Measurements from ENCODE around the gene NECAP2. TPM values are rescaled to one million over a fixed set of nuclear protein-coding genes. Genes with fewer than 3 reads are reported as not detected.

The NECAP2 gene, protein sequence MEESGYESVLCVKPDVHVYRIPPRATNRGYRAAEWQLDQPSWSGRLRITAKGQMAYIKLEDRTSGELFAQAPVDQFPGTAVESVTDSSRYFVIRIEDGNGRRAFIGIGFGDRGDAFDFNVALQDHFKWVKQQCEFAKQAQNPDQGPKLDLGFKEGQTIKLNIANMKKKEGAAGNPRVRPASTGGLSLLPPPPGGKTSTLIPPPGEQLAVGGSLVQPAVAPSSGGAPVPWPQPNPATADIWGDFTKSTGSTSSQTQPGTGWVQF
- 52.9 TPM for total RNA-seq

DNA sequence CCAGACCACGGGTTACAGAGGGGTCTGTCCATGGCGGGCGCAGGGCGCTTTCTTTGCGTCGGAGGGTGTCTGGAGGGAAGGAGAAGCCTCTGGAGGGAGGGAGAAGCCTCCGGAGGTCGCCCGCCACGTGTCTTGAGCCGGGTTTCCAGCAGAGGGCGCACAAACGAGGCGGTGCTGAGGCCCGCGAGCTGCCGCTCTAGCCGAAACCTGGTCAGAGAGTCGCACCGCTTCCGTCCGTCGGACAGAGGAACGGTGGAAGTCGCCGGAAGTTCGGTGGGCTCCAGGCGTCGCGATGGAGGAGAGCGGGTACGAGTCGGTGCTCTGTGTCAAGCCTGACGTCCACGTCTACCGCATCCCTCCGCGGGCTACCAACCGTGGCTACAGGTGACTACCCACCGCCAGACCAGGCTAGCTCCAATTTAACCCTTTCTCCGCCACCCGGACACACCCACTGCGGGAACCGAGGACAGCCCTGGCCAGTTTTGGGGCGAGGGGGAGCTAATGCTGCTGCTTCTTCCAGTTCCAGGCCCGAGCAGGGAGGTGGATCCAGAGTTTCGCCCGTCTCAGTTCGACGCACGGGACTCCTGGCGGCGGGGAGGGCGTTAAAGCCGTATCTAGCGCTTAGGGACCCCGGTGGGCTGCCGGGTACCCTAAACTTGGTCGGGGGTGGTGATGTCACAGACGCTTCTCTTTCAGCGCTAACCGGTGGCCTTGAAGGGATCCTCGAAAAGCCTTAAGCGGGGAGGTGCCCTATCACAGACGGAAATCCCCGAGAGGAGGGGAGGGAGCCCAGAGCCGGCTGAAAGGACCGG is at the start of gene NECAP2:
Gene NECAP2, plus strand, starts transcription at position 255 of the 812 bp plus-strand sequence. Its CDS starts 38 bp downstream, at position 293.
- DNase-seq (ENCODE audit: low spot score) (peak; percentile 97), ATAC-seq (peak; percentile 97)
- intact Hi-C loops (cut with DNase I) = no loop called here

DNA sequence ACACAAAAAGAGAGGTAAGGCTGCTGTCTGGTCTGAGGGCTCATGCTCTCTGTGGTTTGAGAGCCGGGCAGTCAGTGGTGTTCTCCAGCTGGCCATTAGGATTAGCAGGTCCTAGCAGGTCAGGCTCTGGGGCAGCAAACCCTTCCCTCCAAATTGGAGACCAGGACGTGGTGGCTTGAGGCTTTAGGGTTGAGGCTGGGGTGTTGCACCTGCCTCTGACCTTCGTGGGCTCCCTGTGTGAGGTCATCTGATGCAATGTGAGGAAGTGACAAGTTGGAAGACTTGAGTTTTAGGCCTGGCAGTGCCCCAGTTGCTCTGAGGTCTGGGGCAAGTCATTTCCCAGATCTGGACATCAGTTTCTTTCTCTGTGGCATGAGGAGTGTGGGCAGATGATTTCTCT is 49.1 kb upstream of the NECAP2 start:
- intact Hi-C loops (cut with DNase I) = no loop called here
- ATAC-seq (no peak), DNase-seq (ENCODE audit: low spot score) (no peak)

DNA sequence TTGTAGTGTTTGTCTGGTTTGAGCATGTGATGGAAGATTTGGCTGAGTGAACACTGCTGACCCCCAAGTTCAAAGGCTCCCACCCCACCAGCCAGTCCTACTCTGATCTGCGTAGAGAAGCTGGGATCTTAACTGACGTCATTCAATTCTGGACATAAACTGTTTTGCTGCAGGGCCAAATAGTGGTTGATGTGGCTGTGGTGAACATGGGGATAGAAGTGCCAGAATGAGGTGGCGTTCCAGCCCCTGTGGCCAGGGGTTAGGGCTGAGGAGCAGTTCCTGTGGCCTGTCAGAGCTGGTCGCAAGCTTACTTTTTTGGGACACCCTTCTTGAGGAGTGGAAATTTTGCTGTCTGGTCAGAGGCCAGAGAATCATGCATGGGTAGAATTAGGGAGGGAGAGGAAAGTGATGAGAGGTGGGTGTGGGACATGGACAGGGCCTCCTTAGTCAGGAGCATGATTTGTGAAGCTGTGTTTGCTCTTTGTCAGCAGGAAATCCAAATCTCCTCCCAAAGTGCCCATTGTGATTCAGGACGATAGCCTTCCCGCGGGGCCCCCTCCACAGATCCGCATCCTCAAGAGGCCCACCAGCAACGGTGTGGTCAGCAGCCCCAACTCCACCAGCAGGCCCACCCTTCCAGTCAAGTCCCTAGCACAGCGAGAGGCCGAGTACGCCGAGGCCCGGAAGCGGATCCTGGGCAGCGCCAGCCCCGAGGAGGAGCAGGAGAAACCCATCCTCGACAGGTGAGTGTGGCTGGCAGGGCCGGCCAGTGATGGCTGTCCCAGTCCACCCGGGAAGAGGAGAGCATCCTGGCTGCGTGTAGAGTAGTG is 47.6 kb upstream of the NECAP2 start:
- intact Hi-C loops (cut with DNase I) = no loop called here
- no peak for DNase-seq (ENCODE audit: low spot score)
- peak; percentile 23 for ATAC-seq

DNA sequence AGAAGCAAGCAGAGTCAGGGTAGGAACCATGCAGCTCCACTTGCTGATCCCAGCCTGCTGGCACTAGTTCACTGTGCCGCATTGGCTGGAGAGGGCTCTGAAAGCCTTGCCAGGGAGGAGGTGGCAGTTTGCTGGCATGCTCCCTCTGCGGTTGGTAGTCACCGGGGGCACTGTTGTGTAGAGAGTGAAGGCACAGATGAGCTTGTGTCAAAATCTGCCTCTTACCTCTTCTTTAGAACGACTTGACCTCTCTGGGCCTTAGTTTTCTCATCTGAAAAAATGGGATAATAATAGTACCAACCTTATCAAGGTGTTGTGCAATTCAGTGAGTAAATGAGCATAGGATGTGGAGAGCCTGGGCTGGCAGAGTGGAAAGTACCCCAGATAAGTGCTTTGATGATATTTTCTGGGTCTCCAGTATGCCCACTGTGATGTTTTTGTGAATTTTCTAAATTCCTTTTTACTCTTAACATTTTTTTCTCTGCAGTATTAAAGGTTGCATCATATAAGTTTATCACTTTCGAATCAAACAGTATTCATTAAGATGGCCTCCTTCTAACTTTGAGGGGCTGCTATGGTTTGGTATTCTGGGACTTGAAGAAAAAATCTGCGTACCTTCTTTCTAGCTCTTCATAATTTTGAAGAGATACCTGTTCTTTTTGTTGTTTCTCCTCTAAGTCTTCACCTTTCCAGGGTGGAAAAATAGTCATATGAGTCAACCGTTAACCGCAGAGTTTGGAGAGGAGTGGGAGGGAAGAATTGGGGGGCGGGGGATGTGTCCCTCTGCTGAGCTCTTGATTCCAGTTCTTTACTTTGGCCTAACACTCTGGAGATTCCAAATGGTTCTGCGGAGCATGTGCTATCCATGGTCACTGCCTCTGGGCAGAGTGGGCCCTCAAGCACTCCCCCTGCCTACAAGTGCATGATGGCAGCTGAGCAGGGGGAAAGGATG is 46.7 kb upstream of the NECAP2 start:
- intact Hi-C loops (cut with DNase I) = no loop called here
- DNase-seq (ENCODE audit: low spot score) = no peak
- ATAC-seq = no peak

DNA sequence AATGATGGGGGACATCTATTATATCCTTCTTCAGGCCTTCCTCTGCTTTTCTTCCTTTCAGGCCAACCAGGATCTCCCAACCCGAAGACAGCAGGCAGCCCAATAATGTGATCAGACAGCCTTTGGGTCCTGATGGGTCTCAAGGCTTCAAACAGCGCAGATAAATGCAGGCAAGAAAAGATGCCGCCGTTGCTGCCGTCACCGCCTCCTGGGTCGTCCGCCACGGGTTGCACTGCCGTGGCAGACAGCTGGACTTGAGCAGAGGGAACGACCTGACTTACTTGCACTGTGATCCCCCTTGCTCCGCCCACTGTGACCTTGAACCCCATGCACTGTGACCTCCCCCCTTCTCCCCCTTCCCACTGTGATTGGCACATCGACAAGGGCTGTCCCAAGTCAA is 45.5 kb upstream of the NECAP2 start:
- intact Hi-C loops (cut with DNase I) = no loop called here
- ATAC-seq (no peak), DNase-seq (ENCODE audit: low spot score) (no peak)

DNA sequence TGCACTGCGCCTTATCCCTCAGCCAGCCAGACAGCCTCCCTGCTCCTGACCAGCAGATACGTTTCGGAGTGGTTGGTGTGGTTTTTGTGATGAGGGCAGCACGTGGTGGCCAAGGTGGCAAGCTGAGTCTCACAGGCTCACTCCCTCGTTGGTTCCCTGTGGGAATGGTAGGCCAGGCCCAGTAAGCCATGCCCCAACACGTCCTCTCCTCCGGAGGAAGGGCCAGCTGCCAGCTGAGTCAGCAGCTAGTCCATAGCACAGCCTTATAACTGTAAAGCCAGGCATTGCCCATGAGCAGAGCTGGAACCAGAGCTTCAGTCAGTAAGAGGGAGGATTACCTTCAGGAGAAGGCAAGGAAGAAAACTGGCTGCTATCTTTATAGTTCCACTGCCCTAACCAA is 43.9 kb upstream of the NECAP2 start:
- ATAC-seq = peak; percentile 27
- DNase-seq (ENCODE audit: low spot score) = peak; percentile 64

DNA sequence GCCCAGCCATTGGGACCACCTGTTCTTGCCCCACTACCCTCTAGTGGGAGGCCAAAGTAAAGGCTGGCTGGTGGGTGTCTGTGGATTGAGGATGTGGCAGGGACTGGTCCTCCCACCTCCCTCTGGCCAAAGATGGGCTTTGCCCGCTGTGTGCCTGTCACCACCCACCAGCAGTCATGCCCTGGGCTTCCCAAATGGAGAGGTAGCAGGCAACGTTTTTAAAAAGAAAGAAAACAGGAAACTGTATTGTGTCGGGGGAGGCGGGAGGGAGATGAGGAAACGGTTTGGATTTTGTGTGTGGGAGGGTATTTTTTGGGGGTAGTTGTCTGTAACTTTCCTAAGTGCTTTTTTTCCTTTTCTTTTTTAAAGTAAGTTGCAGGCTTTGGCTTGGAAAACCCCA is 43.4 kb upstream of the NECAP2 start:
- no peak for DNase-seq (ENCODE audit: low spot score)
- intact Hi-C loops (cut with DNase I) = no loop called here
- no peak for ATAC-seq

More for the DNA sequence above, 43.9 kb upstream of the NECAP2 start:
- intact Hi-C loops (cut with DNase I) = no loop called here

DNA sequence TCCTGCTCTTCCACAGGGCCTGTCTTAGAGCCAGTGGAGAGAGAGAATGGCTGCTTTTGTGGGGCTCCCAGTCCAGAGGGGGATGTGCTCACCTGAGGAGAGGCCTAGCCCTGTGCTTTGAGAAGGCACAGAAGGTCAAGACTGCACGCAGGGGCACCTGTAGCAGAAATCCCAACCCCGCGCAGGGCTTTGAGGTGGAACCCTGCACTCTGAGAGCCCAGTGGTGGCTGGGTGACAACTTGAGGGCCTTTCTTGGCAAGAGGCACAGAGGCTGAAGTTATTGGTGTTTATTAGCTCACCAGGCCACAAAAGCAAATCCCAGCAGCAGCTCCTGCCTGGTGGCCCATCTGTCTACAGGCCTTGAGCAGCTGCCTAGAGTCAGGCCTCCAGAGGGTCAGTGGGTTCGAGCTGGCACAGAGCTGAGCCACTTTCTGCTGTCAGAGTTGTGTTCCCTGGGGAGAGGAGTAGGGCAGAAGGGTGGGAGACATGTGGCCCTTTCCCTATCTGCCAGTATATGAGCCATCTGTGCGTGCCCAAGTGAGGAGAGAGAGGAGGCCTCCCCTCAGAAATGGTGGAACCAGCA is 42.1 kb upstream of the NECAP2 start:
- DNase-seq (ENCODE audit: low spot score) = no peak
- intact Hi-C loops (cut with DNase I) = no loop called here

DNA sequence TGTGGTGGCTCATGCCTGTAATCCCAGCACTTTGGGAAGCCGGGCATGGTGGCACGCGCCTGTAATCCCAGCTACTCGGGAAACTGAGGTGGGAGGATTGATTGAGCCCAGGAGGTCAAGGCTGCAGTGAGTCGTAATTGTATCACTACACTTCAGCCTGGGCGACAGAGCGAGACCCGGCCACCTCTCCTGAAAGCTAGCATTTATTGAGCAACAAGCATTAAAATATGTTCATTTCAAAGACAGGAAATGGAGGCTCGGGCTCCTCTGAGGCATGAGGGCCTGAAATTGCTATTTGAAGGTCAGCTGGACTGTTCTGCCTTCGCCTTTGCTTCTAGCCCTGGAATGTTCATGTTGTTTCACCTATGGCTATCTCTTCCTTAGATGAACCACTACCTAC is 37.8 kb upstream of the NECAP2 start:
- no peak for ATAC-seq
- intact Hi-C loops (cut with DNase I) = no loop called here
- no peak for DNase-seq (ENCODE audit: low spot score)

More for the DNA sequence above, 42.1 kb upstream of the NECAP2 start:
- peak; percentile 7 for ATAC-seq

DNA sequence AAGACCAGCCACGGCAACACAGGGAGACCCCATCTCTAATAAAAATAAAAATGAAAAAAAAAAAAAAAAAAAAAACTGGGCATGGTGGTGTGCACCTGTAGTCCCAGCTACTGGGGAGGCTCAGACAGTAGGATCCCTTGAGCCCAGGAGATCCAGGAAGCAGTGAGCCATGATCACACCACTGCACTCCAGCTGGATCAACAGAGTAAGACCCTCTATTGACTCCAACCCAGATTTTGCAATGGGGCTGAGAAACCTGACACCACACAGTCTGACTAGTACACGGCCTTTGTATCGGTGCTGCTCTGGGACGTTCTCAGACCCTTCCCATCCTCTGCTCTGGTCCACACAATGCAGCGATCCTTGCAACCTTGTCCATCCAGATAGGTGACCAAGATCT is 35.1 kb upstream of the NECAP2 start:
- intact Hi-C loops (cut with DNase I) = no loop called here

DNA sequence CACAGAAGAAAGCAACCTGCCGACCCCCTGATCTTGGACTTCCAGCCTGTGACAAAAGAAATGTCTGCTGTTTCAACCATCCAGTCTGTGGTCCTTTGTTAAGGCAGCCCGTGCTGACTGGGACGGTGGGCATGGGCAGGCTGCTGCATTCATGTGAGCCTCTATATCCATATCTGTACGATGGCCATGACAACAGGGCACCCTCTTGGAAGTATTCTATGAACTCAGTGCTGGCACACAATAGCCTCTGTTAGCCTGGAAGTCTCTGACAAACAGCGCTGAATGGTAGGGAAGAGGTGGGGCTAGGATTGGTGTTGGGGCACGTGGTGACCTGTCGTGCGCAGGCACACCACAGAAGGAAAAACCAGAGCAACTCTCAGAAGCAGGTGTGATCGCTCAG is 33.7 kb upstream of the NECAP2 start:
- no peak for ATAC-seq
- DNase-seq (ENCODE audit: low spot score) = no peak
- intact Hi-C loops (cut with DNase I) = no loop called here

More for the DNA sequence above, 35.1 kb upstream of the NECAP2 start:
- no peak for DNase-seq (ENCODE audit: low spot score)
- ATAC-seq = no peak

DNA sequence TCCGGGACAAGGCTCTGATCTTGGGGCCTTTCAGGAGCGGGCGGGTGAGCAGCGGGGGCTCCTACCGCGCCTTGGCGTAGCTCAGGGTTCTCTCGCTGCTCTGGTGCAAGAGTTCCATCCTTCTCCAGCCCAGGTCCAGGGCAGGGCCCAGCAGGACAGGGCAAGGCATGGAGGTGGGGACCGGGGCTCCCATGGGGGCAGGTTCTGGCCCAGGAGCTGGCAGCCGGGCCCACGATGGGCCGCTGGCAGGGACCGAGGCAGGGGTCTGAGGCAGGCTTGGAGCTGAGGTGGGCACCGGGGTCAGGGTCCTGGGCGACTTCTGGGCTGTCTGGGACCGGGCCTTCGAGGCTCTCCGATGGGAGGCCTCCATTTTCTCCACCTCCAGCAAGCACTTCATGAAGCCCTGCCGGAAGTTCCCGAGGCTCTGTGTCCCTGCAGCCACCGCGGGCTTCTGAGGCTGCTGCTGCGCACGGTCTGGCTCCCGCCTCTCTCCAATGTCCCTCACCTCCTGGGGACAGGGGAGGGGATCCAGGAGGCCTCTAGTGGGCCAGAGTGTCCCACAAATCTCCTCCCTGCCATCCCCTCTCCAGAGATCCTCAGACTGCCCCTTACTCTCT is 30.9 kb upstream of the NECAP2 start:
- intact Hi-C loops (cut with DNase I) = no loop called here
- no peak for ATAC-seq
- no peak for DNase-seq (ENCODE audit: low spot score)

DNA sequence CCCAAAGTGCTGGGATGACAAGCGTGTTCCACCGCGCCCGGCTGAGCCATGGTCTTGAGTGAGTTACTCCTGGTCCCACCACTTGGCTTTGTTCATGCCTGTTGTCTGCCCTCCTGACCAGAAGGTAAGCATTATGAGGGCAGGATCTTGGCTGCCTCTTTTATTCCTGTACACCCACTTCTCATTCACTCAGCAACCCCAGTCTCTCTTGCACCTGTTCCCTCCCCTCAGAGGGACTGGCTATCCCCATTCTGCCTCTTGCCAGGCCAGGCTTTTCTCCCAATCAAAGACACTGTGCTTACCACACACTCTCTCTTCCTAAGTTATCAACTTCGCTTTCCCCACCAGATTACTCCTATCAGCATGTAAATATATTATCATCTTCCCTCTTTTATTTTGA is 29.7 kb upstream of the NECAP2 start:
- intact Hi-C loops (cut with DNase I) = no loop called here
- DNase-seq (ENCODE audit: low spot score) (no peak), ATAC-seq (no peak)

DNA sequence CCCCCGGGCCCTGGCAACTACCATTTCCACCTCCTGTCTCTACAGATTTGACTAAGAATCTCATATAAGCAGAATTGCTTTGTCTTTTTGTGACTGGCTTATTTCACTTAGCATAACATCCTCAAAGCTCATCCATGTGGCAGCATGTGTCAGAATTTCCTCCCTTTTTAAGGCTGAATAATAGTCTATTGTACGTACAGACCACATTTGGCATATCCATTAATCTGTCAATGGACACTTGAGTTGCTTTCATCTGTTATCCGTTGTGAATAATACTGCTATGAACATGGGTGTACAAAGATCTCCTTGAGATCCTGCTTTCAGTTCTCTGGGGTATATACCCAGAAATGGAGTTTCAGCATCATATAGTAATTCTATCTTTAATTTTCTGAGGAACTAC is 27.3 kb upstream of the NECAP2 start:
- DNase-seq (ENCODE audit: low spot score) (no peak), ATAC-seq (no peak)
- intact Hi-C loops (cut with DNase I) = no loop called here

DNA sequence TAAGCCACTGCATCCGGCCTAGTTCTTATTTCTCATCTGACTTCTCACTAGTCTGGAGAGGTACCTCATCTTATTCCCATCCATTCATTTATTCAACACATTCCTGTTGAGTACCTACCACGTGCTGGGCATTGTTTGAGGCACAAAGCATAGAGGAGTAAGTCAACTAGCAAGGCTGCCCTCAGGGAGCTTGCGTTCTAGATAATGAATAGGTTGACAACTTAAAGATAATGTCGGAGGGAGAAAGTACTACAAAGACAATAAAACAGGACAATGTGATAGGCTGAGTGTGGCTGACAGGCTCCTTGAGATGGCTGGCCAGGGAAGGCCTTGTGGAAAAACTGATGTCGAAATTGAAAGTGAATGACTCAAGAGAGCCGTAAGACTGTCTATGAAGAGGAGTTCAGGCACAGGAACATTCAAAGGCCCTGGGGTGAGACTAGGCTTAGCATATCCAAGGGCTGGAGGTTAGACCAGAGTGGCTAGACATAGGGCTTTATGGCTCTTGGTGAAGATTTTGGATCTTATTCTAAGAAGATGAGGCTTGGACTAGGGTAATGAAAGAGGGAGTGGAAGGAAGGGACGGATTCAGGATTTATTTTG is 21.6 kb upstream of the NECAP2 start:
- intact Hi-C loops (cut with DNase I) = no loop called here
- ATAC-seq (no peak), DNase-seq (ENCODE audit: low spot score) (no peak)

DNA sequence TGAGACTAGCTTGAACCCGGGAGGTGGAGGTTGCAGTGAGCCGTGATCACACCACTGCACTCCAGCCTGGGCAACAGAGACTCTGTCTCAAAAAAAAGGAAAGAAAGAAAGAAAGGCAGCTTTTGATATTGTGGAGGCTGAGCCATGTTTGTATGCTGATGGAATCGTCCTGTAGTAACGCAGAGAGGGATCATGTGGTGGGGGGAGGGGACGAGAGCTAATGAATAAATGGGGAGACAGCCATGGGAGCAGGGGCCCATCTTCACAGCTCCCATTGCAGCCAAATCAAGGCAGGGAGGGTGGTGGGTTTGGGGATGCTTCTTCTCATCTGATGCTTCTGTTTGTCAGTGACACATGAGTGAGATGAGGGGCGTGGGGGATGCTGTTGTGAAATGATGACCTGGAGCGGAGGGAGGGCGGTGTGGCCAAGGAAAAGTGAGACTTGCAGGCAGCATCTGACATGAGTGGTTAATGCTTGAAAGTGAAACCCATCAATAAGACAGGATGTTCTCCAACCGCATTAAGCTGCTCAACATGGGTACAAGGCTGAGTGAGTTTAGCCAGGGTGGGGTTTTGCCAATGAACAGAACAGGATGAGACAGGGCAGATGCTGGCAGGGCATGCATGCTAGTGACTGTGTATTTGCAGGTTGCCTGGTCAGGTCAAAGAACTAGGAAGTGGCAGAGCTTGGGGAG is 20.0 kb upstream of the NECAP2 start:
- ATAC-seq (no peak), DNase-seq (ENCODE audit: low spot score) (no peak)
- intact Hi-C loops (cut with DNase I) = no loop called here

DNA sequence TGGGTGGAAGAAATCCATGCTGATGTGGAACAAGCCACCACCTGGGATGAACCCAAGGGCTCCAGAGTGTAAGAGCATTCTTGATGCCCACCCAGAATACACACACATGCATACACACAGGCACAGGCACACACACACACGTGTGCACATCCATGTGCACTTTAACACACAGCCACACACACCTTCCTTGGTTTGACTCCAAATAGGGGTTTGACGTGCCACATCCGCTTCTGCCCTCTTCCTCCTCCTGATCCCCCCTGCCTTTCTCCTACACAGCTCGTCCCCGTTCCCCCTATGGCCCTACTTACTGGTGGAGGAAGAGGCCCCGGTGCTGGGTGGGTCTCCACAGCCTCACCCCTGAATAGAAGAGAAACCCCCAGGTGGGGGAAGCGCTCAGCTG is 19.3 kb upstream of the NECAP2 start:
- ATAC-seq = no peak
- DNase-seq (ENCODE audit: low spot score) = no peak
- intact Hi-C loops (cut with DNase I) = no loop called here

Data from sciatic nerve (tissue), 2 donors.